DND-41 (cell line): ENCODE measurements around the gene SULT1A2.
A peak's percentile ranks its signal among the peaks of the same experiment; 100 is the strongest.
"Not testable (repeated sequence)": the region's sequence is repeated elsewhere in the genome, so short reads cannot be mapped to it uniquely, and the experiment has no call there.

Source experiments
- ATAC-seq: fragments of 200-7000 bp; cut with Tn5 transposase; 3 replicates; pipeline ENCODE4 v1.9.1; 2021; ENCODE audit warnings: low read depth; ENCODE audit not compliant: insufficient read depth
- DNase-seq: peaks from one replicate; pipeline ENCODE4 v3.0.0-alpha.2; 2020
- H2AFZ ChIP-seq: 2 replicates; pipeline ENCODE4 v1.6.0; 2012; ENCODE audit warnings: low read depth, low read length
- H3K27ac ChIP-seq: 2 replicates; pipeline ENCODE4 v1.5.1; 2012; ENCODE audit warnings: low read length, inconsistent platforms
- H3K27me3 ChIP-seq: fragments of 200-600 bp; sonication (generic); 2 replicates; pipeline ENCODE4 v1.6.0; 2012; ENCODE audit warnings: low read length, mild to moderate bottlenecking, inconsistent platforms; ENCODE audit not compliant: insufficient read depth, poor library complexity
- H3K36me3 ChIP-seq: 2 replicates; pipeline ENCODE4 v1.5.1; 2012; ENCODE audit warnings: low read length, inconsistent platforms; ENCODE audit not compliant: insufficient read depth
- H3K4me1 ChIP-seq: 2 replicates; pipeline ENCODE4 v1.5.1; 2012; ENCODE audit warnings: mild to moderate bottlenecking, low read length; ENCODE audit not compliant: insufficient read depth
- H3K4me2 ChIP-seq: 2 replicates; pipeline ENCODE4 v1.6.0; 2012; ENCODE audit warnings: mild to moderate bottlenecking, moderate library complexity, low read length, inconsistent platforms; ENCODE audit not compliant: insufficient read depth
- H3K4me3 ChIP-seq, 2 experiments: fragments of 200-600 bp in 1 of 2; shearing (Covaris generic) in 1 of 2; 2 replicates each; pipeline ENCODE4 v1.5.1; 2012 to 2016; ENCODE audit warnings: inconsistent platforms in 2 of 2, low read length in 2 of 2, mild to moderate bottlenecking in 2 of 2, low read depth in 1 of 2, moderate library complexity in 1 of 2
- H3K79me2 ChIP-seq: 2 replicates; pipeline ENCODE4 v1.6.0; 2012; ENCODE audit warnings: low read length, inconsistent platforms; ENCODE audit not compliant: insufficient read depth
- H3K9ac ChIP-seq: 2 replicates; pipeline ENCODE4 v1.6.0; 2012; ENCODE audit warnings: low read depth, mild to moderate bottlenecking, inconsistent platforms, low read length, moderate library complexity
- H3K9me3 ChIP-seq: 2 replicates; pipeline ENCODE4 v1.5.1; 2012; ENCODE audit warnings: low read length, moderate library complexity, mild to moderate bottlenecking, inconsistent platforms; ENCODE audit not compliant: insufficient read depth, severe bottlenecking
- H4K20me1 ChIP-seq: 2 replicates; pipeline ENCODE4 v1.6.0; 2012; ENCODE audit warnings: low read length; ENCODE audit not compliant: insufficient read depth
- EZH2 ChIP-seq: IDR thresholded peaks from 3 replicates; pipeline ENCODE4 v1.6.1; 2012; ENCODE audit warnings: borderline replicate concordance, low read depth, mild to moderate bottlenecking, moderate library complexity, low read length, inconsistent platforms; ENCODE audit not compliant: severe bottlenecking
- TF ChIP-seq, protein P1 (sequence below): IDR thresholded peaks from 2 replicates; pipeline ENCODE4 v1.5.1; 2012; ENCODE audit warnings: borderline replicate concordance, low read length, moderate library complexity, mild to moderate bottlenecking; ENCODE audit not compliant: poor library complexity, severe bottlenecking; ENCODE audit errors: extremely low read depth

Gene SULT1A2

DNA sequence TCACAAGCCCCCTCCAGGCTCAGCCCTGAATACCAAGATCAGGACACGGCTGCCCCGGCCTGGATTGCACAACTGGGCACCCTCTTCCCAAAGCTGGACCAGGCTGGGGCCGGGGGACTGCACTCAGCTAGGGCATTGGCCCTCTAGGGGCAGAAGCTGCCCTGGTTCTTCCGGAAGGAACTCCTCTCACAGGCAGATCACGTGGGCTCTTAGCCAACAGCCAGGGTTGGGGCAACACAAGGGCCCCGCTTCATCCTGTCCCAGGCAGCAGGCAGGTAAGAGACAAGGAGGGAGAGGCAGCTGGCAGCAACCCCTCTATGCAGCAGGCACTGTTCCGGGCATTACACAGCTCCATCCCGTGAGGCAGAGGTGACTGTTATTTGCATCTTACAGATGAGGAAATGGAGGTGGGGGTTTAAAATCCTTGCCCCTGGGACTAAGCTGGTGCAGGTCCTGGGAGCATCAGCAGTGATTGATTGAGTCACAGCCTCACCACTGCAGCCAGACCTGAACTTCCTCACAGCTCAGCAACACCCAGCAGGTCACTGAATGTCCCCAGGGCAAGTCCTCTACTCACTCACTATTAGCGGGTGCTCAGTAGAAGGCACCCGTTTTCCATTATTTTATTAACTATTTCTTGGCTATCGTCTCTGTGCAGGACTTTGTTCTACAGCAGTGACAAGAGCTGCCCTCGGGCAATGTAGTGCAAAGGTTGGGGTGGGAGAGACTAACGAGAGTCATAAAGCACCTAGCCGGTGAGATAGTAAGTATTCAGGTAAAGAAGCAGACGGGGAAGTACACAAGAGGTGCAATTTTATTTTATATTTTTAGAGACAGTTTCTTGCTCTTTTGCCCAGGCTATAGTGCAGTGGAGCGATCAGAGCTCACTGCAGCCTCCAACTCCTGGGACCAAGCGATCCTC, 15.8 kb upstream of the SULT1A2 start:
- not testable (repeated sequence) for H3K4me1 ChIP-seq, H3K79me2 ChIP-seq, H3K9me3 ChIP-seq, H3K27ac ChIP-seq, H2AFZ ChIP-seq, H3K27me3 ChIP-seq, DNase-seq, H3K4me3 ChIP-seq, H3K9ac ChIP-seq, H3K4me2 ChIP-seq, H4K20me1 ChIP-seq, H3K36me3 ChIP-seq
- ATAC-seq = 0 out of 3 replicates have a peak, but pooled peaks have one; percentile 16

DNA sequence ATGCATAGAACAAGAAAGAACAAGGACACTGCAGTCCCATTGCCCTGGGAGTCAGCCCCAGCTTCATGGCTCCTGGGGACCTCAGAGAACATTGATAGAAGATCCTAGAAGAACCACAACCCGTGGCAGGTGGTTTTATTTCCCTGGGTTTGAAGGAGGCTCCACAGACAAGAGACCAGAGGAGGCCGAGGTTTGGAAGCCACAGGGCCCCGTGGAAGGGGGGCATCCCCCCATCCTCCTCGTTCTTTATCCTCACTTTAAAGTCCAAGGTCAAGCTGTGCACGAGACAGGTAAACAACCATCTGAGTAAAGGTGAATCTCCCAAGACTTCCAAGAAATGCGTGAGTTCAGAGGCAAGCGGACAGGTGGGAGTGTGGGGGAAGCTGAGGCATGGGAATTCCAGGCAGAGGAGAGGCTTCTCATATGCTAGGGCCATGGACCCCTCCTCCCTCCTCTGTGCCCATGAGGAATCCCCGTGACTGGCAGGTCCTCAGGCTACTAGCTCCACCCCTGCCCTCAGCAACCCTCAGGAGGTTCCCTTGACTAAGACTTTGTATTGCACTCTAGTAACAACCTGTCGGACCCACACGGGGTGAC, 13.8 kb upstream of the SULT1A2 start:
- H4K20me1 ChIP-seq = no peaks in the 10 kb centered on the region
- H3K27ac ChIP-seq = no peak overlapping the region
- no peaks in the 10 kb centered on the region for H3K9me3 ChIP-seq
- no peaks in the 10 kb centered on the region for H3K36me3 ChIP-seq
- DNase-seq = no peak
- H3K4me2 ChIP-seq = no peak overlapping the region
- H3K9ac ChIP-seq = no peak overlapping the region
- TF ChIP-seq EZH2 = no peak
- TF ChIP-seq, protein P1, sequence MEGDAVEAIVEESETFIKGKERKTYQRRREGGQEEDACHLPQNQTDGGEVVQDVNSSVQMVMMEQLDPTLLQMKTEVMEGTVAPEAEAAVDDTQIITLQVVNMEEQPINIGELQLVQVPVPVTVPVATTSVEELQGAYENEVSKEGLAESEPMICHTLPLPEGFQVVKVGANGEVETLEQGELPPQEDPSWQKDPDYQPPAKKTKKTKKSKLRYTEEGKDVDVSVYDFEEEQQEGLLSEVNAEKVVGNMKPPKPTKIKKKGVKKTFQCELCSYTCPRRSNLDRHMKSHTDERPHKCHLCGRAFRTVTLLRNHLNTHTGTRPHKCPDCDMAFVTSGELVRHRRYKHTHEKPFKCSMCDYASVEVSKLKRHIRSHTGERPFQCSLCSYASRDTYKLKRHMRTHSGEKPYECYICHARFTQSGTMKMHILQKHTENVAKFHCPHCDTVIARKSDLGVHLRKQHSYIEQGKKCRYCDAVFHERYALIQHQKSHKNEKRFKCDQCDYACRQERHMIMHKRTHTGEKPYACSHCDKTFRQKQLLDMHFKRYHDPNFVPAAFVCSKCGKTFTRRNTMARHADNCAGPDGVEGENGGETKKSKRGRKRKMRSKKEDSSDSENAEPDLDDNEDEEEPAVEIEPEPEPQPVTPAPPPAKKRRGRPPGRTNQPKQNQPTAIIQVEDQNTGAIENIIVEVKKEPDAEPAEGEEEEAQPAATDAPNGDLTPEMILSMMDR = no peak
- no peaks in the 10 kb centered on the region for H3K79me2 ChIP-seq
- no peaks in the 10 kb centered on the region for H3K27me3 ChIP-seq
- no peak overlapping the region for H3K4me3 ChIP-seq
- H3K4me1 ChIP-seq = no peaks in the 10 kb centered on the region
- no peak for ATAC-seq
- no peak overlapping the region for H2AFZ ChIP-seq

DNA sequence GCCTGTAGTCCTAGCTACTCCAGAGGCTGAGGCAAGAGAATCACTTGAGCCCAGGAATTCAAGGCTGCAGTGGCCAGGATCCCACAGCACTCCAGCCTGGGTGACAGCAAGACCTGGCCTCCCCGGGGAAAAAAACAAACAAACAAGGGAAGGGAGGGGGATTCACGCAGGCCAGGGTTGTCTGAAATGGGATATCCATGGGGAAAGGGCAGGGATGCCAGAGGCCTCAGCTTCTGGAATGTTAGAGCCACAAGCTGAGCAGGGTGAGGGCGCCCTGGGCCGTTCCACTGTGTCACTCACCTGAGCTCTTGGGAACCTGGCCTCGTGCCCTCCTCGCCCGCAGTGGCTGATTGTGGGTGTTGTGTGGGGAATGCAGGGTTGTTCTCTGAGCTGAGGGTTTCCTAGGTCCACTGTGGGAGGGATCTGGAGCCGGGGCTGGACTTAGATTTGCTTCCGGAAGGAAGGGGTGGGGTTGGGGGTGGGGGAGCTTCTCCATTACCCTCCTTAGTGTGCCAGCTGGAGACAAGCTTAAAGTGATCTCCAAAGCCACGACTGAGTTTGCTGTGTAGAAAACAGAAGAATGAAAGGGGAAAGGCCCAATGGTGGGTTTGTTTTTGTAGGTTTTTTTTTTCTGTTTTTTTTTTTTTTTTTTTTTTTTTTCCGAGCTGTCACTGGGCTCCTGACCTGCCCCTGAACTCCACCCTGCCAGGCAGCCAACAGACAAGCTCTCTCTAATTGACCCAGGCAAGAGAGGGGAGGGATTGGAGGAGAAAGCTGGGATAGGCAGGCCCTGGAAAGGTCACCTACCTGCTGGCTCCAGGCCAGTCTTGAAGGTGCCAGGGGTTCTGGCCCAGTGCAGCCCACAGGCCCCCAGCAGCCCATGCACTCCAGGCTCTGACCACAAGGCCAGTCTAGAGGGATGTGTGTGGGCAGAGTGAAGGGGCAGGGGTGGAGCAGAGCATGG, 13.1 kb upstream of the SULT1A2 start, which contains the start of gene SULT1A1:
SULT1A1 (minus strand) TSS at position 414 of the 964 bp plus-strand sequence. CDS start 1,189 bp downstream, outside the sequence.
- no peak within 1 kb of the TSS for H3K4me2 ChIP-seq
- H3K9ac ChIP-seq = no peak within 1 kb of the TSS
- no peak within 1 kb of the TSS for H3K27ac ChIP-seq

DNA sequence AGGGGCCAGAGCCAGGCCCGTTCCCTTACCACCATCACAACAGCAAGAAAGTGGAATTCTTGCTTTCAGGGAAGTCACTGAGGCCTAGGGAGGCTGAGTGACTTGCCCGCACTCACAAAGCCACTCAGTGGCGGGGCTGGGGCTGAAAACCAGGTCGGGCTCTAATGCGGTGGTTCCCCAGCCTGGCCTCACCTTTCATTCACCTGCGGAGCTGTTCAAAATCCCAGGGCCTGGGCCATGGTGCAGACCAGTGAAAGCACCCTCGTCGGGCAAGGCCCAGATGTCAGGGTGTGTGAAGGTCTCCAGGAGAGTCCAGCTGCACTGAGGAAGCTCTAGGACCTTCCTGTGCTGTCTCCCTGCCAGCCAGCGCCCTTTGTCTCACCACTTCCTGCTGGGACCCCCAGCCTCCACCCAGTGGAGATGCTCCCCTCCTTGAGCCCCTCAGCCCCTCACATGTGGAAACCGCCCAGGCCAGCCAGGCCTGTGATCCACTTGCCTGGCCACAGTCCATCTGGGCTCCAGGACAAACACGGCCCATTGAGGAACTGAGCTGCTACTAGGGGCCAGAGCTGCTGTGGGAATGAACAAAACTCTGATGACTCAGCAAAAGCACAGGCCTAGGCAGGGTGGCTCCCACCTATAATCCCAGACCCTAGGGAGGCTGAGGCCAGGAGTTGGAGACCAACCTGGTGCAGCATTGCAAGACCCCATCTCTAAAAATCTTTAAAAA, 12.2 kb upstream of the SULT1A2 start:
- not testable (repeated sequence) for H3K4me1 ChIP-seq, H2AFZ ChIP-seq, H3K27ac ChIP-seq, H3K79me2 ChIP-seq, H3K4me3 ChIP-seq, H4K20me1 ChIP-seq, H3K9me3 ChIP-seq, DNase-seq, H3K4me2 ChIP-seq, H3K36me3 ChIP-seq, ATAC-seq, H3K9ac ChIP-seq, H3K27me3 ChIP-seq

More for the DNA sequence above, 13.1 kb upstream of the SULT1A2 start, which contains the start of gene SULT1A1:
- no peak for DNase-seq
- H3K4me1 ChIP-seq = no peaks in the 10 kb centered on the region
- H3K4me3 ChIP-seq = no peak within 1 kb of the TSS
- no peaks in the 10 kb centered on the region for H3K36me3 ChIP-seq
- no peaks in the 10 kb centered on the region for H3K79me2 ChIP-seq
- no peak within 1 kb of the TSS for H2AFZ ChIP-seq
- no peak for ATAC-seq
- no peaks in the 10 kb centered on the region for H4K20me1 ChIP-seq
- no peaks in the 10 kb centered on the region for H3K9me3 ChIP-seq
- TF ChIP-seq, protein P1 = no peak
- no peak for TF ChIP-seq EZH2
- H3K27me3 ChIP-seq = no peaks in the 10 kb centered on the region

DNA sequence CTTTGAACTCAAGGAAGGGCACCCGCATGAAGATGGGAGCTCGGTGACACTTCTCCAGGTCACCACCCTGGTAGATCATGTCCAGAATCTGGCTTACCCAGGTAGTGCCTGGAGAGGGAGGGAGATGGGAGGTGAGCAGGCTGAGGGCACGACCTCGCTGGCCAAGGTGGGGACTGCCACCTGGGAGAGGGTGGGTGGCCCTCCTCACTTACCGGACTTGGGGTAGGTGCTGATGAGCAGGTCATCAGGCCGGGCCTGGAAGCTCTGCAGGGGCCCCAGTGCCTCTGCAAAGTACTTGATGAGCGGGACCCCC, 11.6 kb upstream of the SULT1A2 start:
- DNase-seq, H3K36me3 ChIP-seq, H3K9ac ChIP-seq, H3K4me2 ChIP-seq, H3K4me3 ChIP-seq, H4K20me1 ChIP-seq, ATAC-seq, H3K9me3 ChIP-seq, H3K27me3 ChIP-seq, H3K79me2 ChIP-seq, H3K27ac ChIP-seq, H3K4me1 ChIP-seq, H2AFZ ChIP-seq: not testable (repeated sequence)
